GM12891 (cell line): Measurements from ENCODE around the gene ITGAX.

Experiments
- POLR2A ChIP-seq: IDR thresholded peaks from 2 replicates; pipeline ENCODE4 v1.6.1; 2011; ENCODE audit warnings: low read depth, low read length, control low read depth
- POLR2AphosphoS5 ChIP-seq: IDR thresholded peaks from 2 replicates; pipeline ENCODE4 v1.6.1; 2011; ENCODE audit warnings: low read depth, low read length, control low read depth
- TAF1 ChIP-seq: IDR thresholded peaks from 2 replicates; pipeline ENCODE4 v1.6.1; 2011; ENCODE audit warnings: low read depth, low read length, control low read depth

DNA sequence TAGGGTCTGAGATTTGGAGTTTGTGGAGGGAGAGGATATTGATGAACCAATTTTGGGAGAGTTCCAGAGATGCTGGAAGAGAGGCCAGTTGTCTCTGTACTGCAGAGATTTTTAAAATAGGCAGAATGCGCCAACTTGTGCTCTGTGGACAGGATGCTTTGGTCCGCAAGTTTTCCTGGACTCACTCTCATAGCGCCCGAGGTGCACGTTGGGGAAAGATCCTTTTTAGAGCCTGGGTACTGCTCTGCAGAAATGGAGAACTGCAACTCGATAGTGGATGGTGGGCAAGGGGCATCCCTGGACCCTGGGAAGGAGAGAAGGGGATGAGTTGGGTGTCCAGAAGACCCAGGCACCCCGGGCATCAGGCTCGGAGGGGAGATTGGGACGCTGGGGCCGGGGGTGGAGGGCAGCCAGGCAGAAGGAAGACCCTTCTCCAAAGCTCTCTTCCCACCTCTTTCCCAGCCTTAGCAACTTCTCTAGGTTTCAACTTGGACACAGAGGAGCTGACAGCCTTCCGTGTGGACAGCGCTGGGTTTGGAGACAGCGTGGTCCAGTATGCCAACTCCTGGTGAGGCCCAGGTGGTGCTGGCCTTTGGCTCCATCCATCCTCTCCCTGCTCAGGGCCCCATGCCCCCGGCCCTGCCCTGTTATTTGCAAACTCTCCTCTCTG is 590 bp downstream of the ITGAX start:
- TF ChIP-seq TAF1 (no peak), POLR2A (no peak), POLR2AphosphoS5 (no peak)
